Fibroblast of the conjunctiva (primary cell): ENCODE results near the gene RAB3D.
"Not testable (repeated sequence)": the region's sequence is repeated elsewhere in the genome, so short reads cannot be mapped to it uniquely, and the experiment has no call there.

ENCODE experiments used
- DNase-seq: peaks from one replicate; pipeline ENCODE4 v3.0.0-alpha.2; 2010; ENCODE audit warnings: low read depth

RAB3D gene

GRCh38 chr19:11338121-11338520 is 1.3 kb downstream of the RAB3D start:
- DNase-seq: no peak

DNA sequence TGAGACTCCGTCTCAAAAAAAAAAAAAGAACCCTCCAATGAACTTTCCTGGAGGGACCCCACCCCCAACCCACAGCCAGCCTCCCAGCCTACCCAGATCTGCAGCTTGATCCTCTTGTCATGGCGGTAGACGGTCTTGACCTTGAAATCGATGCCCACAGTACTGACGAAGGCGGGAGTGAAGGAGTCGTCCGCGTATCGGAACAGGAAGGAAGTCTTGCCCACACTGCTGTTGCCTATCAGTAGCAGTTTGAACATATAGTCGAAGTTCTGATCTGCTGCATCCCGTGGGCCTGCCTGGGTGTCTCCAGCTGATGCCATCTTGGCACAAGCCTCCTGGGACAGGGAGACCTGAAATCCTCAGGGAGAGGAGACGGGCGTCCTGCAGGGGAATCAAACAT is 2.4 kb downstream of the RAB3D start:
- no peak for DNase-seq

GRCh38 chr19:11335449-11336146 is 3.9 kb downstream of the RAB3D start:
- DNase-seq: no peak

DNA sequence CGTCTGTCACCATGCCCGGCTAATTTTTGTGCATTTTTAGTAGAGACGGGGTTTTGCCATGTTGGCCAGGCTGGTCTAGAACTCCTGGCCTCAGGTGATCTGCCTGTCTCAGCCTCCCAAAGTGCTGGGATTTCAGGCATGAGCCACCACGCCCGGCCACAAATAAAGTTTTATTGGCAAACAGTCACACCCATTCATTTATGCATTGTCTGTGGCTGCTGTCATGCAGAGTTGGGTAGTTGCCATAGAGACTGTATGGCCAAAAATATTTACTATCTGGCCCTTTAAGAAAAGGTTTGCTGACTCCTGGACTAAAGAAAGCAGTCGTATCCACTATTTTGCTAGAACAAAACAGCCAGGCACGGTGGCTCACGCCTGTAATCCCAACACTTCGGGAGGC is 5.6 kb downstream of the RAB3D start:
- not testable (repeated sequence) for DNase-seq

GRCh38 chr19:11332822-11333221 is 6.6 kb downstream of the RAB3D start:
- no peak for DNase-seq

DNA sequence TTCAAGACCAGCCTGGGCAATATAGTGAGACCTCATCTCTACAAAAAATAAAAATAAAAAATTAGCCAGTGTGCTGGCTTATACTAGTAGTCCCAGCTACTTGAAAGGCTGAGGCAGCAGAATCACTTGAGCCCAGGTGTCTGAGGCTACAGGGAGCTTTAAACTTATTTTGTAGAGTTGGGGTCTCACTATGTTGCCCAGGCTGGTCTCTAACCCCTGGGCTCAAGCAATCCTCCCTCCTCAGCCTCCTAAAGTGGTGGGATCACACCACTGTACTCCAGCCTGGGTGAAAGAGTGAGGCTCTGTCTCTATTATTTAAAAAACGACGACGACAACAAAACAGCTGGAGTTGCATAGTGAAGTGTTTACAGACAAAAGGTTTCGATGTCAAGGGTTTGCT is 8.0 kb downstream of the RAB3D start:
- no peak for DNase-seq

- no peak for DNase-seq
These were observed 9.3 kb downstream of the RAB3D start for GRCh38 chr19:11330127-11330526.

DNA sequence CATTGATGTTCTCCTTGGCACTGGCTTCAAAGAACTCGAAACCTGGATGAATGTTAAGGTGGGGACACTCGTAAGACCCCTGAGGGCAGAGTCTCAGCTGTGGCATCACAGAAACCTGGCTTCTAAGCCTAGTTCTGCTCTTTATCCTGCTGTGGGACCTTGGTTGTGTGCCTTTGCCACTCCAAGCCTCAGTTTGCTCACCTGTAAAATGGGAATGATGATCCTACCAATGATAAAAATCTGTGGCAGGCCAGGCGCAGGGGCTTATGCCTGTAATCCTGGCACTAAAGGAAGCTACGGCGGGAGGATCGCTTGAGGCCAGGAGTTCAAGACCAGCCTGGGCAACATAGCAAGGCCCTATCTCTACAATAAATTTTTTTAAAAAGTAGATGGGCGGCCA is 13.9 kb downstream of the RAB3D start:
- no peak for DNase-seq

GRCh38 chr19:11324748-11325389 is 14.6 kb downstream of the RAB3D start:
- no peak for DNase-seq

DNA sequence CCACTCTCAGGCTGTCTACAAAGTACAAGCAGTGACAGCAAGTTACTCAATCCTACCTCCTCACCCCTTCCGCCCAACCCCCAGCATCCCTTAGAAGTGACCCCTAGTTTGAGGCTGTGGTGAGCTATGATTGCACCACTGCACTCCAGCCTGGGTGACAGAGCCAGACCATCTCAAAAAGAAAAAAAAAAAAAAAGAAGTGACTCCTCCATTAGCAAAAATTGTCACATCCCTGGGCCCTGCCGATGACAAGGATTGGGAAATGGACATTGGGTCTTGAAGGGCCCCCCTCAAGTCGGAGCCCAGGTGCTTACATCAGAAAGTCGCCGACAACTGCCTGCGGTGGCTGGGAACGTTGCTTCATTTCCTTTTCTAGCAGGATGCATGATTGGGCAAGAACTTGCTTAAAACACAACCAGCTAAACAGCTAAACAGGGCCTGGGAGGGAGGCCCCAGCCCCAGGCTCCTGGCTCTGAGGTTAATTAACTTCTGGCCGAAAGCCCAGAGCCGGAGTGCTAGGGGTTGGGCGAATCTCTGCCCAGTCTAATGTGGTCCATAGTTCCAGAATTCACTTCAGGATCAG is 15.3 kb downstream of the RAB3D start:
- DNase-seq: peak; percentile 90

DNA sequence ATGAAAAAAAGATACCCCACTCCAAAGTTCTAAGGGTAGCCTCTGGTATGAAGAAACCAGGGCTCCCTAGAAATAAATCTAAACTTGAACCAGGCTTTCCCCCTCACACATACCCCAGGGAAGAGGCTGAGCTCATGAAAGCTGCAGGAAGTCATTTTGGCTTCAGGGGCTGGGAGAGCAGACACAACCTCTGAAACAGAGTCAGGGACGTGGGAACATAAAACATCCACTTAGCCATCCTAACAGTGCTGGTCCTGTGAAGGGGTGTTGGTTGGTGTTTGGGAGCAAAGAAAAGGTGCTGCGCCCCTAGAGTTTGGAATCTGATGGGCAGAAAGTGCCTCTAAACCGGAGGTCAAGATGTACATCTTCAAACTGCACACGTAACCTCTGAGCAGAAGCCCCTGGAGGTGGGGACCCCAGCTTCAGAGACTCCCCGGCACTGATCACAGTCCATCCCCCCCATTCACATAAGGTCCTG is 15.8 kb downstream of the RAB3D start:
- DNase-seq: no peak

DNA sequence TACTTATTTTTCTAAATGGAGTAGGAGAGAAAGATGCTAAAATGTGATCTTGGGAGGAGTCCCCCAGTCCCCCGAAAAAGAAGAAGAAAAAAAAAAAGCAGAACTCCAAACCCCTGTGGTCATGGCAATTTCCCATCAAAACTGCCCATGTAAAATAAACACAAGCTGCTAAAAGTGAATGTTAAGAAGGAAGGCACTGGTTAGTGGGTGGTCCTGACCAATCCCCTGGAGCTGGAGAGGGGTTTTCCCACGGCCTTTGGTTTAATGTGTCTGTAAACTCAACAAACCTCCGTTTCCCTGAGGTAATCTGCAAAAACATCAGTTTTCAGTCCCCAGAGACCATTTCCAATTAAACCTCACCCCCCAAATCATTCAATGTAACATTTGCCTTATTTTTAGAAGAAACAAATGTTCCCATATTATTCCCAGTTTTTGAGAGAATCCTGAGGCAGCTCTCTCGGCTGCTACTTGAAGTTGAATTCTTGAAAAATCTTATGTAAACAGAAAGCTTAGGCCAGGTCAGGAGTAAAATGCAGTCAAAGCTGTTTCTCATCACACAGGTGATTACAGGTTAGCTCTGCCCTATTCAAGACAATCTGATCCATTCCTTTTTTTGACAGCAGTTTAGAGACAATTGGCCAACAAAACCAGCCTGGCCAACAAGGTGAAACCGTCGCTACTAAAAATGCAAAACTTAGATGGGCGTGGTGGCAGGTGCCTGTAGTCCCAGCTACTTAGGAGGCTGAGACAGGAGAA is 17.0 kb downstream of the RAB3D start:
- DNase-seq: no peak

DNA sequence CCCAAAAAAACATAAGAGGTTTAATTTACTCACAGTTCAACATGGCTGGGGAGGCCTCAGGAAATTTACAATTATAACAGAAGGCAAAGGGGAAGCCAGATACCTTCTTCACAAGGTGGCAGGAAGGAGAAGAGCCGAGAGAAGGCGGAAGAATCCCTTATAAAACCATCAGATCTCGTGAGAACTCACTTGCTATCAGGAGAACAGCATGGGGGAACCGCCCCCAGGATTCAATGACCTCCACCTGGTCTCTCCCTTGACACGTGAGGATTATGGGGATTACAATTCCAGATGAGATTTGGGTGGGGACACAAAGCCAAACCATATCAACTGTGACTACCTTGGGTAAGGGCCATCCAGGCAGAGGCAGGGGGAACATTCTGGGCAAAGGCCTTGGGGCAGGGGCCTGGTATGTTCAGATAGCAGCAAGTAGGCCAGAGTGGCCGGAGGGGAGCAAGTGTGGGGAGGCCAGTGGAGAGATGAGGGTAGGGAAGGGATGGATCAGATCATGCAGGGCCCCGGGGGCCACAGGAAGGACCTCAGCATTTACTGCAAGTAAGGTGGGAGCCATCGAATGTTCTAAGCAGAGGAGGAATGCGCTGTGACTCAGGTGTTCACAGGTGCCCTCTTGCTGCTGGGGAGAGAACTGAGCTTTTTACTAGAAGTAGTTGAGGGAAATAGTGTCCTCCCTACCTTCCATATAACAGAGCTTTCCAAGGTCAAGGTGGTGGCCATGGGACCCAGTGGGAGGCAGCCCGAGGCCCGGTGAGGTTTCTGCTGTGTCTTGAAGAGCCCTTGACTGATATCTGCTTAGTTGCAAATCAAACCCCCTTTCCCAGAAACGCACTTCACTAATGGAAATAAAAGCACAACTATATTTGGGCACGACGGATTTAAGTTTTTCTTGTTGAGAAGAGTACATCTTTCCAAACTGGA is 18.0 kb downstream of the RAB3D start:
- DNase-seq: no peak

DNA sequence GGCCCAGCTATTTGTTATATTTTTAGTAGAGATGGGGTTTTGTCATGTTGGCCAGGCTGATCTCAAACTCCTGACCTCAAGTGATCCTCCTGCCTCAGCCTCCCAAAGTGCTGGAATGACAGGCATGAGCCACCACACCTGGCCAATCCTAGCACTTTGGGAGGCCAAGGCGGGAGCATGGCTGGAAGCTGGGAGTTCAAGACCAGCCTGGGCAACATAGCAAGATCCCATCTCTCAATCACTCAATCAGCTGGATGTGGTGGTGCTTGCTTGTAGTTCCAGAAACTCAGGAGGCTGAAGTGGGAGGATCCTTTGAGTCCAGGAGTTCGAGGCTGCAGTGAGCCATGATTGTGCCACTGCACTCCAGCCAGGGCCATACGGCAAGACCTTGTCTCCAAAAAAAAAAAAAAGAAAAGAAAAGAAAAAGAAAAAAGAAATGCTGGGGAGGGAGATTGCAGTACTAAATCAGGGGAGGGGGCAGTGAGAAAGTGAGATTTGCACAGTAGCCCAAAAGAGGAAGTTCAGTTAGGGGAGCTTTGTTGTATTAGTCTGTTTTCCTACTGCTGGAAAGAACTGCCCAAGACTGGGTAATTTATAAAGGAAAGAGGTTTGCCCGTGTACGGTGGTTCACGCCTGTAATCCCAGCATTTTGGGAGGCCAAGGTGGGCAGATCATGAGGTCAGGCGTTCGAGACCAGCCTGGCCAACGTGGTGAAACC is 19.0 kb downstream of the RAB3D start:
- not testable (repeated sequence) for DNase-seq

- no peak for DNase-seq
These were observed 33.1 kb downstream of the RAB3D start for GRCh38 chr19:11306337-11306736.

- DNase-seq: no peak
These were observed 34.5 kb downstream of the RAB3D start for GRCh38 chr19:11304936-11305335.

GRCh38 chr19:11300811-11301120 is 38.7 kb downstream of the RAB3D start:
- DNase-seq: no peak

DNA sequence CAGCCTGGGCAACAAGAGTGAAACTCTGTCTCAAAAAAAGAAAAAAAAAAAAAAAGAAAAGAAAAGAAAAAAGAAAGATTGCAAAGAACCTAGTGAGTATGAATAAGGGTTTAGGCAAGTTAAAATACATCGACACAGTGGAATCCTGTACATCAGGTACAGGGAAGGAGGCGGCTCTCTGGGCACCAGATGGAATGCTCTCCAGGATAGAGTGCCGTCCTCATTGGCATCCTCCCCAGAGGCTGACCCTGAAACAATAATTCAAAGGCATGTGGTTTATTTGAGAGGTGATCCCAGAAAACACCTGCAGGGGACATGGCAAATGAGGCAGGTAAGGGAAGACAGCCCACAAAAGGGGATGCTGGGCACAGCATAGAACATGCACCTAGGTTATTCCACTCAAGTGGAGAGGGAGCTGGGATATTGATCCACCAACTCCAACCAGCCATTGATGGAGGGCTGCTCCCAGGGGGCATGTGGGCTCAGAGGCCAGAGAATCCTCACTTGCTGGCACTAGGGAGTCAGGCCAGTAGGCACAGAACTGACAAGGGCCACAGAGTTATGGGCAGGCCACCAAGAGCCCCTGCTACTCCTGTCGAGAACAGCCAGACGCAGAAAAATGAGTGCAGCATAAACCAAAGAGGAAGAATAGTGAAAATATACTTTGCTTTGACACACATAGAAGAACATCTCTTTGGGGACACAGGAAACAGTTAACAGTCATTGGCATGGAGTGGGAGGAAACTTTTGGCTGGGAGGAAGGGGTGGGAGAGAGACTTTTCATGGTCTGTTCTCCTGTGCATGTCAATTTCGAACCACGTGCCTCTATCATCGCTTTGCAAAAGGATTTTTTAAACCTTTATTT is 39.3 kb downstream of the RAB3D start:
- no peak for DNase-seq

GRCh38 chr19:11296264-11296663 is 43.2 kb downstream of the RAB3D start:
- no peak for DNase-seq

GRCh38 chr19:11295665-11296245 is 43.7 kb downstream of the RAB3D start, which contains the start of gene TSPAN16:
TSPAN16 (plus strand) TSS chr19:11296160; CDS start chr19:11296298, 138 bp downstream.
- no peak for DNase-seq
